Neural cell (in vitro differentiated cells): ENCODE measurements around the gene NLRP14. TPM values are rescaled to one million over a fixed set of nuclear protein-coding genes. Genes with fewer than 3 reads are reported as not detected.

Experiments
- H2AFZ ChIP-seq: fragments of 200-600, 300-800 bp; sonication (generic), shearing (Covaris generic); 2 replicates; pipeline ENCODE4 v1.6.0; 2014; ENCODE audit warnings: low read depth, mild to moderate bottlenecking, antibody characterized with exemption, low read length, moderate library complexity
- H3F3A ChIP-seq: fragments of 200-600 bp; shearing (Covaris generic); 2 replicates; pipeline ENCODE4 v1.6.1; 2016; ENCODE audit warnings: mild to moderate bottlenecking, moderate library complexity, mixed read lengths, antibody characterized with exemption, low read length; ENCODE audit not compliant: insufficient read depth, poor library complexity, severe bottlenecking
- H3K27ac ChIP-seq: fragments of 200-600, 300-800 bp; sonication (generic), shearing (Covaris generic); 2 replicates; pipeline ENCODE4 v1.5.1; 2014; ENCODE audit warnings: mild to moderate bottlenecking, low read length, moderate library complexity
- H3K27me3 ChIP-seq: fragments of 300-800, 200-600 bp; sonication (generic), shearing (Covaris generic); 2 replicates; pipeline ENCODE4 v1.6.0; 2014; ENCODE audit warnings: mild to moderate bottlenecking, low read depth, low read length, moderate library complexity; ENCODE audit not compliant: insufficient read depth
- H3K36me3 ChIP-seq: fragments of 300-800, 200-600 bp; sonication (generic), shearing (Covaris generic); 2 replicates; pipeline ENCODE4 v1.5.1; 2014; ENCODE audit warnings: mild to moderate bottlenecking, antibody characterized with exemption, low read length, moderate library complexity; ENCODE audit not compliant: insufficient read depth
- H3K4me2 ChIP-seq: fragments of 300-800, 200-600 bp; sonication (generic), shearing (Covaris generic); 2 replicates; pipeline ENCODE4 v1.6.0; 2014; ENCODE audit warnings: mild to moderate bottlenecking, low read length
- H3K4me3 ChIP-seq: fragments of 300-800, 200-600 bp; sonication (generic), shearing (Covaris generic); 2 replicates; pipeline ENCODE4 v1.5.1; 2014; ENCODE audit warnings: mild to moderate bottlenecking, low read length, moderate library complexity
- H3K79me2 ChIP-seq: fragments of 200-600 bp; shearing (Covaris generic); replicated peaks from 2 replicates; pipeline ENCODE4 v1.6.0; 2014; ENCODE audit warnings: mild to moderate bottlenecking, low read length, moderate library complexity; ENCODE audit not compliant: insufficient read depth
- H3K9ac ChIP-seq: fragments of 300-800, 200-600 bp; sonication (generic), shearing (Covaris generic); 2 replicates; pipeline ENCODE4 v1.6.1; 2016; ENCODE audit warnings: mild to moderate bottlenecking, low read length, mixed read lengths
- H3K9me2 ChIP-seq: fragments of 200-600 bp; shearing (Covaris generic); 2 replicates; pipeline ENCODE4 v1.6.1; 2016; ENCODE audit warnings: mild to moderate bottlenecking, low read length, mixed read lengths; ENCODE audit not compliant: insufficient read depth
- H3K9me3 ChIP-seq: fragments of 200-600, 300-800 bp; sonication (generic), shearing (Covaris generic); 2 replicates; pipeline ENCODE4 v1.6.1; 2016; ENCODE audit warnings: mild to moderate bottlenecking, mixed run types, low read length, moderate library complexity, mixed read lengths
- H4K20me1 ChIP-seq: fragments of 200-600 bp; shearing (Covaris generic); 2 replicates; pipeline ENCODE4 v1.6.1; 2016; ENCODE audit warnings: mild to moderate bottlenecking, mixed run types; ENCODE audit not compliant: insufficient read depth
- EP300 ChIP-seq: fragments of 450-650 bp; conservative IDR thresholded peaks from 2 replicates; pipeline ENCODE4 v1.6.1; 2014; ENCODE audit warnings: antibody characterized with exemption, mild to moderate bottlenecking, moderate library complexity; ENCODE audit not compliant: poor library complexity, severe bottlenecking
- EZH2 ChIP-seq: fragments of 200-600, 300-800 bp; shearing (Covaris generic), sonication (generic); IDR thresholded peaks from 2 replicates; pipeline ENCODE4 v1.6.1; 2014; ENCODE audit warnings: antibody characterized with exemption, low read length, borderline replicate concordance, mild to moderate bottlenecking; ENCODE audit not compliant: insufficient read depth, poor library complexity, severe bottlenecking
- MXI1 ChIP-seq: fragments of 450-650 bp; conservative IDR thresholded peaks from 2 replicates; pipeline ENCODE4 v1.6.1; 2014; ENCODE audit warnings: antibody characterized with exemption, mild to moderate bottlenecking; ENCODE audit not compliant: poor library complexity, severe bottlenecking
- POLR2AphosphoS5 ChIP-seq: IDR thresholded peaks from 2 replicates; pipeline ENCODE4 v1.6.1; 2012
- RAD21 ChIP-seq: fragments of 450-650 bp; conservative IDR thresholded peaks from 2 replicates; pipeline ENCODE4 v1.6.1; 2014; ENCODE audit warnings: antibody characterized with exemption, mild to moderate bottlenecking, moderate library complexity
- SMC3 ChIP-seq: fragments of 450-650 bp; conservative IDR thresholded peaks from 2 replicates; pipeline ENCODE4 v1.6.1; 2014; ENCODE audit warnings: antibody characterized with exemption, mild to moderate bottlenecking, moderate library complexity; ENCODE audit not compliant: poor library complexity
- TAF1 ChIP-seq: IDR thresholded peaks from 2 replicates; pipeline ENCODE4 v1.6.1; 2012; ENCODE audit warnings: low read depth
- polyA plus RNA-seq: library from polyadenylated mRNA; depleted of rRNA; stranded (reverse); fragments of >200 nt; gene quantifications from 2 replicates; pipeline ENCODE4 v1.2.3, GENCODE V29; 2014
- TF ChIP-seq, protein P1 (sequence below): fragments of 450-650 bp; IDR thresholded peaks from 2 replicates; pipeline ENCODE4 v1.5.1; 2014; ENCODE audit warnings: antibody characterized with exemption, mild to moderate bottlenecking, moderate library complexity; ENCODE audit not compliant: poor library complexity, severe bottlenecking
- TF ChIP-seq, protein P2 (sequence below): IDR thresholded peaks from 2 replicates; pipeline ENCODE4 v1.6.1; 2012; ENCODE audit warnings: borderline replicate concordance

Gene NLRP14
- polyA plus RNA-seq, 1 donor from 2014 or later = 0.48 TPM

DNA sequence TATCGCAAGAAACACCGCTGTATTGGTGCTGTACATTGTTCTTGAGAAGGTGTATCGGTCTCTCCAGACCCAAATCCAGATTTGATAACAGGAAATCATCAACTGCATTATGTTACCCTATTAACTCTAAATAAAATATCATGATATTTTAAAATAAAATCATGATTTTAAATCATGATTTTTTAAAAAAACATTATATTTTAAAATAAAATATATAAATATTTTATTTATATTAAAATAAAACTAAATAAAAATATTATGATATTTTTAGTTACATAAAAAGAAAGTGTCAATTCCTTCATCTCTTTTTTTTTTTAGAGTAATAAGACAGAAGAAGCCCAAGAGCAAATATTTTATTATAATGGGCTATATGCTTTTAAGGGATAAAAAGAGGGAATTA lies 96.1 kb downstream of the NLRP14 start:
- H3K36me3 ChIP-seq = no peaks in the 10 kb centered on the region
- no peak overlapping the region for H3K9ac ChIP-seq
- H2AFZ ChIP-seq = no peak overlapping the region
- H3K79me2 ChIP-seq = no peaks in the 10 kb centered on the region
- H3F3A ChIP-seq = no peaks in the 10 kb centered on the region
- TF ChIP-seq RAD21 (no peak), EZH2 (no peak), EP300 (no peak), POLR2AphosphoS5 (no peak), MXI1 (no peak), SMC3 (no peak), TAF1 (no peak)
- TF ChIP-seq, protein P1, sequence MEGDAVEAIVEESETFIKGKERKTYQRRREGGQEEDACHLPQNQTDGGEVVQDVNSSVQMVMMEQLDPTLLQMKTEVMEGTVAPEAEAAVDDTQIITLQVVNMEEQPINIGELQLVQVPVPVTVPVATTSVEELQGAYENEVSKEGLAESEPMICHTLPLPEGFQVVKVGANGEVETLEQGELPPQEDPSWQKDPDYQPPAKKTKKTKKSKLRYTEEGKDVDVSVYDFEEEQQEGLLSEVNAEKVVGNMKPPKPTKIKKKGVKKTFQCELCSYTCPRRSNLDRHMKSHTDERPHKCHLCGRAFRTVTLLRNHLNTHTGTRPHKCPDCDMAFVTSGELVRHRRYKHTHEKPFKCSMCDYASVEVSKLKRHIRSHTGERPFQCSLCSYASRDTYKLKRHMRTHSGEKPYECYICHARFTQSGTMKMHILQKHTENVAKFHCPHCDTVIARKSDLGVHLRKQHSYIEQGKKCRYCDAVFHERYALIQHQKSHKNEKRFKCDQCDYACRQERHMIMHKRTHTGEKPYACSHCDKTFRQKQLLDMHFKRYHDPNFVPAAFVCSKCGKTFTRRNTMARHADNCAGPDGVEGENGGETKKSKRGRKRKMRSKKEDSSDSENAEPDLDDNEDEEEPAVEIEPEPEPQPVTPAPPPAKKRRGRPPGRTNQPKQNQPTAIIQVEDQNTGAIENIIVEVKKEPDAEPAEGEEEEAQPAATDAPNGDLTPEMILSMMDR = no peak
- TF ChIP-seq, protein P2, sequence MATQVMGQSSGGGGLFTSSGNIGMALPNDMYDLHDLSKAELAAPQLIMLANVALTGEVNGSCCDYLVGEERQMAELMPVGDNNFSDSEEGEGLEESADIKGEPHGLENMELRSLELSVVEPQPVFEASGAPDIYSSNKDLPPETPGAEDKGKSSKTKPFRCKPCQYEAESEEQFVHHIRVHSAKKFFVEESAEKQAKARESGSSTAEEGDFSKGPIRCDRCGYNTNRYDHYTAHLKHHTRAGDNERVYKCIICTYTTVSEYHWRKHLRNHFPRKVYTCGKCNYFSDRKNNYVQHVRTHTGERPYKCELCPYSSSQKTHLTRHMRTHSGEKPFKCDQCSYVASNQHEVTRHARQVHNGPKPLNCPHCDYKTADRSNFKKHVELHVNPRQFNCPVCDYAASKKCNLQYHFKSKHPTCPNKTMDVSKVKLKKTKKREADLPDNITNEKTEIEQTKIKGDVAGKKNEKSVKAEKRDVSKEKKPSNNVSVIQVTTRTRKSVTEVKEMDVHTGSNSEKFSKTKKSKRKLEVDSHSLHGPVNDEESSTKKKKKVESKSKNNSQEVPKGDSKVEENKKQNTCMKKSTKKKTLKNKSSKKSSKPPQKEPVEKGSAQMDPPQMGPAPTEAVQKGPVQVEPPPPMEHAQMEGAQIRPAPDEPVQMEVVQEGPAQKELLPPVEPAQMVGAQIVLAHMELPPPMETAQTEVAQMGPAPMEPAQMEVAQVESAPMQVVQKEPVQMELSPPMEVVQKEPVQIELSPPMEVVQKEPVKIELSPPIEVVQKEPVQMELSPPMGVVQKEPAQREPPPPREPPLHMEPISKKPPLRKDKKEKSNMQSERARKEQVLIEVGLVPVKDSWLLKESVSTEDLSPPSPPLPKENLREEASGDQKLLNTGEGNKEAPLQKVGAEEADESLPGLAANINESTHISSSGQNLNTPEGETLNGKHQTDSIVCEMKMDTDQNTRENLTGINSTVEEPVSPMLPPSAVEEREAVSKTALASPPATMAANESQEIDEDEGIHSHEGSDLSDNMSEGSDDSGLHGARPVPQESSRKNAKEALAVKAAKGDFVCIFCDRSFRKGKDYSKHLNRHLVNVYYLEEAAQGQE = no peak
- no peak overlapping the region for H3K4me2 ChIP-seq
- no peaks in the 10 kb centered on the region for H3K9me2 ChIP-seq
- no peak overlapping the region for H3K4me3 ChIP-seq
- no peak overlapping the region for H3K27ac ChIP-seq
- no peaks in the 10 kb centered on the region for H4K20me1 ChIP-seq
- H3K27me3 ChIP-seq = no peaks in the 10 kb centered on the region
- H3K9me3 ChIP-seq = no peaks in the 10 kb centered on the region

Other genes starting within 250 kb of the NLRP14 start
- gene OR2AG2, start 248.5 kb upstream of the NLRP14 start, polyA plus RNA-seq = not detected in 2 replicates
- not detected in 2 replicates for gene OR2AG1, start 237.5 kb upstream of the NLRP14 start, polyA plus RNA-seq
- 0.05 TPM in 1 of 2 replicates, not detected in the other for gene OR6A2, start 220.8 kb upstream of the NLRP14 start, polyA plus RNA-seq
- not detected in 2 replicates for gene OR10A5, start 174.8 kb upstream of the NLRP14 start, polyA plus RNA-seq
- not detected in 2 replicates for gene OR10A2, start 157.4 kb upstream of the NLRP14 start, polyA plus RNA-seq
- not detected in 2 replicates for gene OR10A4, start 143.9 kb upstream of the NLRP14 start, polyA plus RNA-seq
- gene OR2D2, start 128.0 kb upstream of the NLRP14 start, polyA plus RNA-seq = not detected in 2 replicates
- gene OR2D3, start 99.5 kb upstream of the NLRP14 start, polyA plus RNA-seq = not detected in 2 replicates
- gene ZNF215, start 94.1 kb upstream of the NLRP14 start, polyA plus RNA-seq = 0.38 and 2.5 TPM in 2 replicates
- 6.9 and 7.6 TPM in 2 replicates for gene ZNF214, start 133 bp upstream of the NLRP14 start, polyA plus RNA-seq
- gene RBMXL2, start 68.5 kb downstream of the NLRP14 start, polyA plus RNA-seq = not detected in 2 replicates
- gene SYT9, start 231.4 kb downstream of the NLRP14 start, polyA plus RNA-seq = 1.9 and 2.3 TPM in 2 replicates